Adrenal gland (tissue), 5 donors: ENCODE results near the gene LARP1.

ENCODE experiments used
- POLR2A ChIP-seq, 2 donors: fragments of 450-650 bp; IDR thresholded peaks; one replicate each; pipeline ENCODE4 v1.6.1; 2017; ENCODE audit warnings: antibody characterized with exemption in 2 of 2, mild to moderate bottlenecking in 2 of 2, moderate library complexity in 1 of 2
- TF ChIP-seq, protein P1 (sequence below), 6 experiments: fragments of 450-650 bp in 4 of 6; fragments of 200-600 bp in 2 of 6; sonication (generic) in 1 of 6; IDR thresholded peaks; 1 replicate in 5 of 6; 2 replicates in 1 of 6; pipeline versions ENCODE4 v1.5.1 to v1.8.0; 2016 to 2021; ENCODE audit warnings: antibody characterized with exemption in 6 of 6, mild to moderate bottlenecking in 2 of 6, moderate library complexity in 1 of 6
- donor health status: DM: no; HTN: no; CAD: no.

DNA sequence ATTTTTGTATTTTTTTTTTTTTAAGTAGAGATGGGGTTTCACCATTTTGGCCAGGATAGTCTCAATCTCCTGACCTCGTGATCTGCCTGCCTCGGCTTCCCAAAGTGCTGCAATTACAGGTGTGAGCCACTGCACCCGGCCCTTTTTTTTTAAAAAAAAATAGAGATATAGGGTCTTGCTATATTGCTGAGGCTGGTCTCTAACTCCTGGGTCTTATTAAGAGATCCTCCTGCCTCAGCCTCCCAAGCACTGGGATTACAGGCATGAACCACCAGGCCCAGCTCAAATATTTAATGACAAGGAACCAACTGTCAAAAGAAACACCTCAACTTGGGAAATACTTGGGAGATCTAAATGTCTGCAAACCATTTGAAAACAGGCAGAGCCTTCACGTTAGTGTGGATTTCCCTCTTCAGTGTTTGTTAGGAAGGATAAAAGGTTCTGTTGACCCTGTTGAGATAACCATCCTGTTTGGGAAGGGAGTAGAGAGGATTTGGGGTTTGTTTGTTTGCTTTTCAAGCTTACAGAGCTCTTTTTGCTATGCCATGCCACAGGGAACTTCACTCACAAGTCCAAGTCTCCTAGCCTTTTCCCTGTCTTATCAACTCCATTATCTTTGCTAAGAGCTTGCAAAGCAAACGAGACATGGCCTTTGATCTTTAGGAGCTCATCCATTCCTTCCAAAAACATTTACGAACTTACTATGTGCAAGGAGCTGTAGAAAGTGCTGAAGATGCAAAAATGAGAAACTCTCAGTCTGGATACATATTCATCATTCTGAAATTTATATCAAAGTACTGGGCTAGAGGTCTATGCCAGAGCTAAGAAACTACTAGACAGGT is 87.7 kb downstream of the LARP1 start:
- no peak for TF ChIP-seq POLR2A (IDR thresholded peaks at IDR 0.05)
- TF ChIP-seq, protein P1, sequence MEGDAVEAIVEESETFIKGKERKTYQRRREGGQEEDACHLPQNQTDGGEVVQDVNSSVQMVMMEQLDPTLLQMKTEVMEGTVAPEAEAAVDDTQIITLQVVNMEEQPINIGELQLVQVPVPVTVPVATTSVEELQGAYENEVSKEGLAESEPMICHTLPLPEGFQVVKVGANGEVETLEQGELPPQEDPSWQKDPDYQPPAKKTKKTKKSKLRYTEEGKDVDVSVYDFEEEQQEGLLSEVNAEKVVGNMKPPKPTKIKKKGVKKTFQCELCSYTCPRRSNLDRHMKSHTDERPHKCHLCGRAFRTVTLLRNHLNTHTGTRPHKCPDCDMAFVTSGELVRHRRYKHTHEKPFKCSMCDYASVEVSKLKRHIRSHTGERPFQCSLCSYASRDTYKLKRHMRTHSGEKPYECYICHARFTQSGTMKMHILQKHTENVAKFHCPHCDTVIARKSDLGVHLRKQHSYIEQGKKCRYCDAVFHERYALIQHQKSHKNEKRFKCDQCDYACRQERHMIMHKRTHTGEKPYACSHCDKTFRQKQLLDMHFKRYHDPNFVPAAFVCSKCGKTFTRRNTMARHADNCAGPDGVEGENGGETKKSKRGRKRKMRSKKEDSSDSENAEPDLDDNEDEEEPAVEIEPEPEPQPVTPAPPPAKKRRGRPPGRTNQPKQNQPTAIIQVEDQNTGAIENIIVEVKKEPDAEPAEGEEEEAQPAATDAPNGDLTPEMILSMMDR (IDR thresholded peaks at IDR 0.05): no peak
